ENCODE measurements around the gene PCNX2. TPM values are rescaled to one million over a fixed set of nuclear protein-coding genes. Genes with fewer than 3 reads are reported as not detected.

The PCNX2 gene
- total and polyA plus RNA-seq, 2 donors (not counting 3 experiments of a cell fraction or from before 2014, with no cell fraction given): 6.6 to 11.0 TPM

DNA sequence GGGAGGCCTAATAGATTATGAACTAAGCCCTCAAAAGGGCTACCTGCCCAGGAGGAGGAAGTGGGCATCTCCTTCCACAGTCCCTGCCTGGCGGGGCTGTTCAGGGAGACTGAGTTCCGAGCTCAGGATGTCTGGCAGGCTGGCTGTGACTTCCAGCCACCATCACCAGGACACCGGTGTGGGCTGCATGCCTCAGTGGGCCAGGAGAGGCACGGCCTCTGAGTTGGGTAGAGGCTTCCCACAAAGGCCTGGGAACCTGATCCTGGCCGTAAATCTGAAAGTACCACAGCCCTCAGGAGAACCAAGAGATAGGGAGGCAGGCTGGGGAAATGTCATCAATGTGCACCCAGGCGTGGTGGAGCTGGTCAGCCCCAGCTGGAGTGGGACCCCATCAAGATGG lies 316.0 kb downstream of the PCNX2 start:
- Histone ChIP-seq H3K9me3 (replicated peaks; ENCODE audit: control insufficient read depth, insufficient read depth, low read length) (no peaks in the 10 kb centered on the region), H3K27me3 (ENCODE audit: control insufficient read depth in 2 of 2, insufficient read depth in 2 of 2, low read length in 2 of 2) (no peaks in the 10 kb centered on the region), H4K20me1 (replicated peaks; ENCODE audit: control insufficient read depth, extremely low read depth, insufficient read depth, low read length) (no peaks in the 10 kb centered on the region), H3K9ac (replicated peaks; ENCODE audit: extremely low read depth, insufficient read depth, low read length) (no peak overlapping the region), H3K4me3 (replicated peaks in 1 of 3; ENCODE audit: insufficient read depth in 1 of 3, low read depth in 1 of 3, low read length in 3 of 3) (no peak overlapping the region), H3K27ac (ENCODE audit: insufficient read depth, low read depth, low read length) (no peak overlapping the region), H3K4me2 (ENCODE audit: insufficient read depth, low read length) (no peak overlapping the region), H2AFZ (ENCODE audit: low read depth, low read length) (no peak overlapping the region), H3K36me3 (ENCODE audit: control insufficient read depth in 2 of 2, extremely low read depth in 1 of 2, insufficient read depth in 2 of 2, low read length in 2 of 2) (peaks cover 0 to 1% of the 10 kb centered on the region in 2 experiments), H3K79me2 (ENCODE audit: control insufficient read depth, insufficient read depth, low read length) (no peaks in the 10 kb centered on the region), H3K9me1 (replicated peaks; ENCODE audit: control insufficient read depth, extremely low read depth, insufficient read depth, low read length) (no peaks in the 10 kb centered on the region), H3K4me1 (ENCODE audit: control insufficient read depth, extremely low read depth, insufficient read depth, low read length) (peaks cover 2% of the 10 kb centered on the region)
- intact Hi-C loops (cut with micrococcal nuclease): no loop called here
- ChIA-PET CTCF (interaction anchor here (1.7 kb wide), 1 partner anchor 17 kb away, joined by 4 read pairs; no protein-coding TSS in a partner anchor), POLR2A (no interaction called here)
- FAIRE-seq: no peak
- no TSS peak for BruUV-seq (replicated peaks)
- dilution Hi-C loops (cut with MboI; ENCODE audit: extremely low pct_ligation_motif_present, low sequenced_read_pairs): no loop called here
- TF ChIP-seq MYC (IDR thresholded peaks at IDR 0.05; ENCODE audit: low read depth, low read length) (no peak), POLR2AphosphoS5 (IDR thresholded peaks at IDR 0.05; ENCODE audit: insufficient read depth, low read depth, low read length) (no peak), JUN (IDR thresholded peaks at IDR 0.05; ENCODE audit: borderline replicate concordance, insufficient read depth, insufficient read length, low read depth) (no peak), EZH2 (IDR thresholded peaks at IDR 0.05; ENCODE audit: borderline replicate concordance, low read depth, low read length, severe bottlenecking) (no peak), POLR2A (IDR thresholded peaks at IDR 0.05; ENCODE audit: low read depth, low read length) (no peak), GATA2 (IDR thresholded peaks at IDR 0.05; ENCODE audit: insufficient read depth, insufficient read length, low read depth, low read length) (no peak), FOS (IDR thresholded peaks at IDR 0.05; ENCODE audit: borderline replicate concordance, insufficient read depth, low read length) (no peak)
- TF ChIP-seq, protein P1, sequence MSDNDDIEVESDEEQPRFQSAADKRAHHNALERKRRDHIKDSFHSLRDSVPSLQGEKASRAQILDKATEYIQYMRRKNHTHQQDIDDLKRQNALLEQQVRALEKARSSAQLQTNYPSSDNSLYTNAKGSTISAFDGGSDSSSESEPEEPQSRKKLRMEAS (IDR thresholded peaks at IDR 0.05; ENCODE audit: insufficient read depth, insufficient read length): no peak
- TF ChIP-seq, protein P2, sequence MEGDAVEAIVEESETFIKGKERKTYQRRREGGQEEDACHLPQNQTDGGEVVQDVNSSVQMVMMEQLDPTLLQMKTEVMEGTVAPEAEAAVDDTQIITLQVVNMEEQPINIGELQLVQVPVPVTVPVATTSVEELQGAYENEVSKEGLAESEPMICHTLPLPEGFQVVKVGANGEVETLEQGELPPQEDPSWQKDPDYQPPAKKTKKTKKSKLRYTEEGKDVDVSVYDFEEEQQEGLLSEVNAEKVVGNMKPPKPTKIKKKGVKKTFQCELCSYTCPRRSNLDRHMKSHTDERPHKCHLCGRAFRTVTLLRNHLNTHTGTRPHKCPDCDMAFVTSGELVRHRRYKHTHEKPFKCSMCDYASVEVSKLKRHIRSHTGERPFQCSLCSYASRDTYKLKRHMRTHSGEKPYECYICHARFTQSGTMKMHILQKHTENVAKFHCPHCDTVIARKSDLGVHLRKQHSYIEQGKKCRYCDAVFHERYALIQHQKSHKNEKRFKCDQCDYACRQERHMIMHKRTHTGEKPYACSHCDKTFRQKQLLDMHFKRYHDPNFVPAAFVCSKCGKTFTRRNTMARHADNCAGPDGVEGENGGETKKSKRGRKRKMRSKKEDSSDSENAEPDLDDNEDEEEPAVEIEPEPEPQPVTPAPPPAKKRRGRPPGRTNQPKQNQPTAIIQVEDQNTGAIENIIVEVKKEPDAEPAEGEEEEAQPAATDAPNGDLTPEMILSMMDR (IDR thresholded peaks at IDR 0.05; ENCODE audit: extremely low read depth in 1 of 2, insufficient read depth in 1 of 2, low read depth in 1 of 2, low read length in 2 of 2): no peak
- no peak for DNase-seq (ENCODE audit: low read depth, low spot score)
